ENCODE measurements around the gene ADRA2C. TPM values are rescaled to one million over a fixed set of nuclear protein-coding genes. Genes with fewer than 3 reads are reported as not detected.

ADRA2C gene
- total RNA-seq, 1 experiment from 2014 or later: 8.6 TPM

GRCh38 chr4:3724319-3725231 lies 41.6 kb upstream of the ADRA2C start:
- Histone ChIP-seq H3T11ph (ENCODE audit: low read length) (no peak overlapping the region), H3K14ac (ENCODE audit: insufficient read depth, low read length) (no peak overlapping the region), H3K56ac (ENCODE audit: insufficient read length, low read depth, low read length) (no peak overlapping the region), H3K4ac (ENCODE audit: low read depth, low read length) (no peak overlapping the region), H2BK5ac (ENCODE audit: insufficient read length, low read length) (no peak overlapping the region), H2BK20ac (ENCODE audit: low read depth, low read length, poor library complexity, severe bottlenecking) (no peak overlapping the region), H2AK5ac (ENCODE audit: insufficient read length, low read length) (no peak overlapping the region), H3K23ac (ENCODE audit: insufficient read length, low read depth, low read length) (no peak overlapping the region), H3K79me2 (ENCODE audit: insufficient read depth, low read length) (no peaks in the 10 kb centered on the region), H4K91ac (ENCODE audit: insufficient read length, low read depth, low read length) (no peak overlapping the region), H4K5ac (ENCODE audit: insufficient read length, low read depth, low read length) (no peak overlapping the region), H3K9ac (ENCODE audit: extremely low read depth, insufficient read length, low read length) (no peak overlapping the region), H3K27ac (ENCODE audit: insufficient read length, low read depth, low read length) (no peak overlapping the region), H3K9me3 (ENCODE audit: control insufficient read depth, low read depth, low read length) (no peaks in the 10 kb centered on the region), H2BK120ac (ENCODE audit: low read depth, low read length, poor library complexity, severe bottlenecking) (no peak overlapping the region), H3K18ac (ENCODE audit: insufficient read length, low read depth, low read length) (no peak overlapping the region), H3K23me2 (ENCODE audit: insufficient read length, low read depth, low read length, poor library complexity, severe bottlenecking) (no peaks in the 10 kb centered on the region), H4K20me1 (ENCODE audit: control insufficient read depth, insufficient read depth, insufficient read length) (no peaks in the 10 kb centered on the region), H2AFZ (ENCODE audit: low read length) (no peak overlapping the region), H4K8ac (replicated peaks; ENCODE audit: insufficient read length, low read depth, low read length) (no peak overlapping the region), H2BK15ac (ENCODE audit: low read depth, low read length) (no peak overlapping the region), H3K4me2 (ENCODE audit: insufficient read depth, insufficient read length, low read length) (peak overlapping the region; percentile 35), H3K27me3 (ENCODE audit: insufficient read depth, low read length) (peaks cover 11% of the 10 kb centered on the region; the same call in 1 of the 2 replicates), H3K79me1 (ENCODE audit: insufficient read depth, low read depth, low read length, poor library complexity, severe bottlenecking) (no peaks in the 10 kb centered on the region), H2BK12ac (ENCODE audit: insufficient read length, low read depth, low read length) (no peak overlapping the region), H3K4me1 (ENCODE audit: insufficient read depth, low read length) (no peaks in the 10 kb centered on the region; the same call in 1 of the 2 replicates)
- H3K36me3 Mint-ChIP-seq (ENCODE audit: insufficient read depth in 1 of 3, low read depth in 3 of 3): no peaks in the 10 kb centered on the region
- no CpG with 5 or more reads among the region's 44 CpGs for WGBS (ENCODE audit: extremely low coverage, insufficient read length, low lambda C conversion rate)
- H3K27ac Mint-ChIP-seq: no peak overlapping the region; a peak in 1 of 7 replicates
- H3K9me3 Mint-ChIP-seq: no peaks in the 10 kb centered on the region; a peak in 1 of 5 replicates
- TF ChIP-seq CTCF (conservative IDR thresholded peaks at IDR 0.05): 0 out of 3 replicates have a peak, but pooled peaks have one; percentile 13
- peaks cover 16 to 44% of the 10 kb centered on the region in 2 experiments for H3K4me1 Mint-ChIP-seq
- H3K4me3 Mint-ChIP-seq: peak overlapping the region; percentile 49 to 67
- no peak for DNase-seq
- H3K27me3 Mint-ChIP-seq (ENCODE audit: low read depth): peaks cover 72% of the 10 kb centered on the region

Data from H9 (cell line).